ENCODE data around the gene TM9SF4.

The TM9SF4 gene

DNA sequence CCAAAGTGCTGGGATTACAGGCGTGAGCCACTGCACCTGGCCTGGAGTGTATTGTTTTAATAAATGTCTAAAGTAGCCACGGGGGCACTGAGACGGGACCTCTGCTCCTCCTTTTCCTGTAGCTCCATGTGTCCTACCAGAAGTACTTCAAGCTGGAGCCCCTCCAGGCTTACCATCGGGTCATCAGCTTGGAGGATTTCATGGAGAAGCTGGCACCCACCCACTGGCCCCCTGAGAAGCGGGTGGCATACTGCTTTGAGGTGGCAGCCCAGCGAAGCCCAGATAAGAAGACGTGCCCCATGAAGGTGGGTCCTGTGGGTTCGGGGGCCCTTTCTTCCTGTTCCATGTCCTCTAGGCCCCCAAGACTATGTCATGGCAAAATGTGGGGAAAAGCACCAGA lies 105.6 kb downstream of the TM9SF4 start:
- no peak for DNase-seq

DNA sequence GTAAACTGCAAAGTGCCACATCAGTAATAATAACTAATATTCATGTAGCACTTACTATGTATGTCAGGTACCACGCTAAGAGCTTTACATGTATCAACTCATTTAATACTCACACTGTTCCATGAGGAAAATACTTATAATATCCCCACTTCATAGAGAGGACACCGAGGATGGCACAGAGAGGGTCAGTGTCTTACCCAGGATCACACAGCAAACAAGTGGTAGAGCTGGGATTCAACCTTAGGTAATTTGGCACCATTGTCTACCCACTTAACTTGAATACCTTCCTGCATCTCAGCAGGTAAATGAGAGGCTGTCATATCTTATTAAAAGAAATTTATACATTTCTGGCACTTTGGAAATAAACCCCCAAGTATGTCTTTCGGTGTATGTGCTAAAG lies 106.2 kb downstream of the TM9SF4 start:
- no peak for DNase-seq

DNA sequence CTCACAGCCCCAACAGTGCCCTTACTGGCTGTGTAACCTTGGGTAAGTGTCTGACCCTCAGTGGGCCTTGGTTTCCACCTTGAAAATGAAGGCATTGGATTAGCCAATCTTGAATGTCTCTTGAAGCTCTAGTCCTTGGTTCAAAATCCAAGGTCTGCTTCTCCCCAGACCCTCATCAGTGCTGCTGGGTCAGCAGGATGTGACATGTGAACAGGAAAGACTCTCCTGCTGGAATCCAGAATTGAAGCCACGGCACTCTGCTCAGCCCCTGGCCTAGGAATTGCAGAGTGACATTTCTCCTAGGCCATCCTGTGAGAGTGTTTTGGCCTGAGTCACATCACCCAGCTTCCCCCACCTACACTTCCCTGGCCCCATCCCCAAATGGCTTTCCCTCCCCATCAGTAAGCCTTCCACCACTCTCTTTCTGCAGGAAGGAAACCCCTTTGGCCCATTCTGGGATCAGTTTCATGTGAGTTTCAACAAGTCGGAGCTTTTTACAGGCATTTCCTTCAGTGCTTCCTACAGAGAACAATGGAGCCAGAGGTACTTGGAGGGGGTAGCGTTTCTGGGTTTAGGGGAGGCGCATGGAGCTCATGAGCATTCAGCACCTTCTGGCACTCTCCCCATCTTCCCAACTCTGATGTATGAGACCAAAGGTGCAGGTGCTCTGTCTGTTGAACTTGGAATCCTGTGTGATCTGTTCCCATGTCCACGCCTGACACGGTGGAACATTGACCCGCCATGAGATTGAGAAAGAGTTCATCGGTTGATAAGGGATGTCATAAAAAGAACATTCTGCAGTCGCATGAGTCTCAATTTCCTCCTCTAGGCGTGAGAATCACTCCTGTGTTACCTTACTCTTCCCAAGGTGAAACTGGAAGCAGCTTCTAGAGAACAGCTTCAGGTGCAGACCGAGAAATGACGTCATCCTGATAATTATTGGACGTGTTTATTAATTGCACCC lies 106.9 kb downstream of the TM9SF4 start:
- DNase-seq, result no peak

Measured in NCI-H226 (cell line).